Measurements from ENCODE around the gene HCFC1R1. TPM values are rescaled to one million over a fixed set of nuclear protein-coding genes. Genes with fewer than 3 reads are reported as not detected.

Gene HCFC1R1
- total and polyA plus RNA-seq, 2 donors (not counting 1 experiment from before 2014, with no cell fraction given): 17.9 to 24.8 TPM

DNA sequence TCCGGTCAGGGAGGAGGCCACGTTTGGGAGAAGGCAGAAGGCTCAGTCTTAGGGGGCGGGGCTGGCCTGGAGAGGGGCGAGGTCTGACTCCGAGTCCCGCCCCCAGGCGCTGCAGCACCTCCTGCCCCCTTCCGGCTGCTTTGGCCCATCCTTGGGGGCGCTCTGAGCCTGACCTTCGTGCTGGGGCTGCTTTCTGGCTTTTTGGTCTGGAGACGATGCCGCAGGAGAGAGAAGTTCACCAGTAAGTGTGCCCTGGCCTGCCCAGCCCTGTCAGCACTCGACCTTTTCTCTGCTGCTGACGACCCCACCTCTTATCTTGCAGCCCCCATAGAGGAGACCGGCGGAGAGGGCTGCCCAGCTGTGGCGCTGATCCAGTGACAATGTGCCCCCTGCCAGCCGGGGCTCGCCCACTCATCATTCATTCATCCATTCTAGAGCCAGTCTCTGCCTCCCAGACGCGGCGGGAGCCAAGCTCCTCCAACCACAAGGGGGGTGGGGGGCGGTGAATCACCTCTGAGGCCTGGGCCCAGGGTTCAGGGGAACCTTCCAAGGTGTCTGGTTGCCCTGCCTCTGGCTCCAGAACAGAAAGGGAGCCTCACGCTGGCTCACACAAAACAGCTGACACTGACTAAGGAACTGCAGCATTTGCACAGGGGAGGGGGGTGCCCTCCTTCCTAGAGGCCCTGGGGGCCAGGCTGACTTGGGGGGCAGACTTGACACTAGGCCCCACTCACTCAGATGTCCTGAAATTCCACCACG is 2.1 kb downstream of the HCFC1R1 start:
- H3K9ac ChIP-seq (ENCODE audit: low read length): peak overlapping the region; percentile 70
- H4K20me1 ChIP-seq (ENCODE audit: control insufficient read depth, insufficient read depth, low read length, poor library complexity, severe bottlenecking): peaks cover 14% of the 10 kb centered on the region
- H3K9me3 ChIP-seq (ENCODE audit: control extremely low read depth in 1 of 3, control insufficient read depth in 2 of 3, insufficient read depth in 1 of 3, low read length in 2 of 3): peaks cover 0 to 4% (median 0%) of the 10 kb centered on the region in 3 donors
- no peak for TF ChIP-seq EZH2 (IDR thresholded peaks at IDR 0.05; ENCODE audit: borderline replicate concordance, insufficient read depth, low read depth, low read length, poor library complexity, severe bottlenecking)
- TF ChIP-seq CTCF (IDR thresholded peaks at IDR 0.05): peak; percentile 39
- peaks cover 37 to 54% of the 10 kb centered on the region in 2 donors for H3K4me1 ChIP-seq (ENCODE audit: control insufficient read depth in 2 of 2, insufficient read depth in 2 of 2, low read length in 2 of 2)
- peaks cover 43% of the 10 kb centered on the region for H3K4me1 Mint-ChIP-seq
- peak overlapping the region; percentile 82 for H3K4me2 ChIP-seq (replicated peaks; ENCODE audit: low read depth, low read length, poor library complexity, severe bottlenecking)
- DNase-seq (peak; percentile 83), ATAC-seq (ENCODE audit: low read depth) (peak; percentile 18)
- H3K4me3 ChIP-seq (ENCODE audit: control extremely low read depth in 1 of 5, extremely low read depth in 1 of 5, insufficient read depth in 1 of 5, low read depth in 2 of 5, low read length in 4 of 5): peak overlapping the region in 4 of 5 experiments; percentile 48 to 68 (median 59)
- intact Hi-C loops (cut with micrococcal nuclease): loop anchor here (1.0 to 10.0 kb wide), 7 partner anchors 38 to 1717 kb away; partner anchors contain the start of genes PAQR4, SRRM2, UBE2I and ZNF174
- no peak overlapping the region for H3K27ac ChIP-seq (ENCODE audit: low read length in 2 of 2)
- peaks cover 0 to 19% (median 8%) of the 10 kb centered on the region in 4 experiments for H3K27me3 ChIP-seq (replicated peaks in 1 of 4; ENCODE audit: control extremely low read depth in 1 of 4, control insufficient read depth in 3 of 4, insufficient read depth in 4 of 4, low read length in 3 of 4)
- H3K9me3 Mint-ChIP-seq (ENCODE audit: insufficient read depth): no peaks in the 10 kb centered on the region
- ChIA-PET CTCF (interaction anchor here (1.9 to 6.9 kb wide), 4 partner anchors 9 to 27 kb away, joined by 5 to 61 read pairs (median 23); no protein-coding TSS in a partner anchor), POLR2A (interaction anchor here (0.6 to 2.1 kb wide), 4 partner anchors 16 to 137 kb away, joined by 4 to 9 read pairs (median 4); no protein-coding TSS in a partner anchor)
- H3K79me2 ChIP-seq (ENCODE audit: control insufficient read depth, insufficient read depth, low read length): peaks cover 15% of the 10 kb centered on the region
- peak overlapping the region; percentile 88 for H3K27ac Mint-ChIP-seq
- peaks cover 6% of the 10 kb centered on the region for H3K27me3 Mint-ChIP-seq
- peak overlapping the region; percentile 58 for H2AFZ ChIP-seq (ENCODE audit: insufficient read depth, low read depth, low read length, poor library complexity, severe bottlenecking)
- 18% methylated on average over 20 of the region's 25 CpGs for WGBS (ENCODE audit: insufficient coverage)
- peaks cover 0 to 11% of the 10 kb centered on the region in 2 experiments for H3K36me3 ChIP-seq (replicated peaks in 1 of 2; ENCODE audit: control extremely low read depth in 1 of 2, control insufficient read depth in 1 of 2, extremely low read depth in 1 of 2, insufficient read depth in 2 of 2, low read length in 1 of 2)
- peak overlapping the region; percentile 90 for H3K4me3 Mint-ChIP-seq
